Activated CD4-positive, alpha-beta T cell treated with anti-CD3 and anti-CD28 coated beads, Interleukin-2, Interleukin-6, amounts not matched to agents 100 ng/mL and 50 ng/mL, durations not matched to agents 16 hours and 8 hours (primary cell): Measurements from ENCODE around the gene NME4.

Experiments
- DNase-seq: peaks from one replicate; pipeline ENCODE4 v3.0.0-alpha.2; 2020

The NME4 gene

DNA sequence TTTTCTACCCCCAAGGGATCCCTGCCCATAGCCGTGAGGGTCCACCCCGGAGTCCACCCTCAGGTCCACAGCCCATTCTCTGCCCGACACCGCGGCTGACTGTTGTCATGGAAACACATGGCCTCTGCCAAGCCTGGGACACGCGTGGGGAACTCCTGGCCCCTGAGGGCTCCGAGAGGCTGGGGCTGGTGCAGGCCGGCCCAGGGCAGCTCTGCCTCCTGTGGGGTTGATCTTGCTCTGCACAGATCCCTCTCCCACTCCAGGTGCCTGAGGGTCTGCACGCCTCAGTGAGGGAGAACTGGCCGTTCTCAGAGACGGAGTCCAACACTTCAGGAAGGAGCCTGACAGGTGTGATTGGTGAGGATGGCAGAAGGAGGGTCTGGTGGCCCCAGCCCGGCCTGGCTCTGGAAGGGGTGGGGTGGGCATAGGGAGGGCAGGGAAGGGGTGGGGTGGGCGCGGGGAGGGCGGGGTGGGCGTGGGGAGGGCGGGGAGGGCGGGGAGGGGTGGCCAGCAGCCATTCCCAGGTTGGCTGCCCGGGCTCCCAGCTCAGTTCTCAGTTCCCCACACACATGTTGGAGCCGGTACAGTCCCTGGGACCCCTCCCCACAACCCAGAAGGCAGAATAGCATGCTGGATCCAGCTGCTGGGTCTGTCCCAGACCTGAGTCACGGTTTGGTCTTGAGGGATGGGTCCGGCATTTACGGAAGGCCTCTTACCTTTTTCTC, 33.1 kb upstream of the NME4 start:
- DNase-seq: no peak

- no peak for DNase-seq
These were observed 32.2 kb upstream of the NME4 start for GRCh38 chr16:364595-365491.

DNA sequence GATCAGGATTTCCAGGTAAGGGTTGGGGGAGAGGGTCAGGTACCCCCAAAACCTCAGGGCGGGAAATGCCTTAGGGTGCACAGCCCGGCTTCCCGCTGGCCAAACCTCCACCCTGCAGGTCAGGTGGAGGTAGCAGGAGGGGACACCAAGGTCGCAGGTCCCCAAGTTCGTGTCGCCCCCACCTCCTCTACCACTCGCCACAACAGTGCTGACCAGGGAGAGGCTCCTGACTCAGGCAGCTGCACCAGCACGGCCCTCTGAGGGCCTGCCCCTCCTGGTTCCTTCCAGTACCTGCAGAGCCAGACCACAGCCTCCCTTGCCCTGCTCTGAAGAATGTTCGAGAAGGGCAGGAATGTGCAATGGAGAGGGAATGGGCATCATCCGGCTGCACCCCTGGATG, 30.5 kb upstream of the NME4 start:
- DNase-seq: no peak

GRCh38 chr16:367333-367903, 29.6 kb upstream of the NME4 start:
- no peak for DNase-seq

GRCh38 chr16:368388-369158, 28.4 kb upstream of the NME4 start:
- no peak for DNase-seq

- DNase-seq: no peak
These were observed 27.6 kb upstream of the NME4 start for GRCh38 chr16:369275-369865.

DNA sequence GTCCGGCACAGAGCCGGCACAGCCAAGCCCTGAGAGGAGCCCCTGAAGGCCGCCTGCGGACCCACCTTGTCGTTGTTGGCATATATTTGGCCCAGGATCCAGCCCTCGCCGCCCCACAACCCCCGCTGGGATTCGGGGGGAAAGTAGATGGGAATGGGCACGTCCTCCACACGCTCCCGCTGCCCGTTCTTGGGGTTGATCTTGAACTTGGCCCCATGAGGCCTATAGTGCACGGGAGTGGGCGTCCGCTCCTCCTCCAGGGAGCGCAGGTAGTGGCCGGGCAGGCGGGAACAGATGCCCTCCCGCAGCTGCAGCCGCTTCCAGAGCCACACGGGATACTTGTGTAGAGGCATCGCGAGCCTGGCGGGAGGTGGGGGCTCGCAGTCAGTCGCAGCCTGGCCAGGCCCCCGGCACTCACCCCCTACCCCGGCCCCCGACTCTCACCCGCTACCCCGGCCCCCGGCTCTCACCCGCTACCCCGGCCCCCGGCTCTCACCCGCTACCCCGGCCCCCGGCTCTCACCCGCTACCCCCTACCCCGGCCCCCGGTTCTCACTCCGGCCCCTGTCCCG, 27.0 kb upstream of the NME4 start:
- DNase-seq: no peak

- DNase-seq: peak; percentile 96
These were observed 26.6 kb upstream of the NME4 start, which contains the start of gene MRPL28 for GRCh38 chr16:370443-370842. MRPL28 (minus strand) TSS chr16:370538; CDS start chr16:370218, 320 bp downstream.

- no peak for DNase-seq
These were observed 26.0 kb upstream of the NME4 start for GRCh38 chr16:370979-371514.

GRCh38 chr16:371515-372301, 25.3 kb upstream of the NME4 start:
- DNase-seq: no peak

DNA sequence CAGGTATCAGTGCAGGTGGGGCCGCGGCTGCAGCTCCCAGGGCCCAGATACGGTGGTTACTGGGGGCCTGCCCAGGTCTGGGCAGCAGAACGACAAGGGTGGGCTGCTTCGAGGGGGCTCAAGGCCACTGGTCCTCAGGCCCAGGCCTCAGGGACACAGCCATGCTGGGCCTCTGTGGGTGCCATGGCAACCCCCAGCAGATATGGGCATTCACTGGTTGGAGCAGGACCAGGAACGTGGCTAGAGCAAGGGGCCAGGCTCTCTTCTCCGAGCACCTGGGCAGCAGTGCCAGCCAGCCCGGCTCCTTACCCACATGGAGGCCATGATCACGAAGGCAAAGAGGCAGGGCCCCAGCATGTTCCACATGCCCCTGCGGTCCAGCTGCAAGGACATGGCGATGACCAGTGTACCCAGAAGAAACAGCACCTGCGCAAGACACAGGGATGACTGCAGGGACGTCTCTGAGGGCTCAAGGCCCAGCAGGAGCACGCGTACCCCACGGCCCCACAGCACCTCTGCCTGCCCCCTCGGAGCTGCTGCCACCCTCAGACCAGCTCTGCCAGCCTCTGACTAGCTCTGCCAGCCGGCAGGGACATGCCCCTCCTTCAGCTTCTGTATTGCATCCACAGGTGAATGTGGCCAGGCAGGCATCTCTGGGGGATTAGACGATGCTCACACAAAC, 24.6 kb upstream of the NME4 start:
- DNase-seq: no peak

DNA sequence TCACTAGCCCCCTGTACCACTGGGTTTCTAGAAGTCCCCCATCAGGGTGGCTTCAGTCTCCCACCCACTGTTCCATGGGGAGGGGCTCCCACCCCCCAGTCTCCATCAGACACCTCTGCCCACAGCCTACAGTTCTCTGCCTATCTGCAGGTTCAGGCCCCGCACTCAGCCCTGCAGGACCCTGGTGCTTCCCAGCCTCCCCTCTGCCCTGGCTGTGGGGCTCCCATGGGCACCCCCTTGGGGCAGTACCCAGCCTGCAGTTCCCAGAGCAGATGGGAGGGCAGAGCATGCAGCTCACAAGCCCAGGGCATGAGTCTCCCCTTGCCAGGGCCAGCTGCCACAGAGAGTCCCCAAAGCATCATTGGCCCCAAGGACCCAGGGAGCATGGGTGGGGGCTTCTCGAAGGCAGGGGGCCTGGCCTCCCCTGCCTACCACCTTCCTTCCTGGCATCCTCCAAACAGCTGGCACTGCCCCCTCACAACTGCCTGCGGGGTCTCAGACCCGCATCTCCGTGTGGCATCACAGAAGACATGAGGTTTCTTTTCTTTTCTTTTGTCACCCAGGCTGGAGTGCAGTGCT, 23.9 kb upstream of the NME4 start:
- no peak for DNase-seq

DNA sequence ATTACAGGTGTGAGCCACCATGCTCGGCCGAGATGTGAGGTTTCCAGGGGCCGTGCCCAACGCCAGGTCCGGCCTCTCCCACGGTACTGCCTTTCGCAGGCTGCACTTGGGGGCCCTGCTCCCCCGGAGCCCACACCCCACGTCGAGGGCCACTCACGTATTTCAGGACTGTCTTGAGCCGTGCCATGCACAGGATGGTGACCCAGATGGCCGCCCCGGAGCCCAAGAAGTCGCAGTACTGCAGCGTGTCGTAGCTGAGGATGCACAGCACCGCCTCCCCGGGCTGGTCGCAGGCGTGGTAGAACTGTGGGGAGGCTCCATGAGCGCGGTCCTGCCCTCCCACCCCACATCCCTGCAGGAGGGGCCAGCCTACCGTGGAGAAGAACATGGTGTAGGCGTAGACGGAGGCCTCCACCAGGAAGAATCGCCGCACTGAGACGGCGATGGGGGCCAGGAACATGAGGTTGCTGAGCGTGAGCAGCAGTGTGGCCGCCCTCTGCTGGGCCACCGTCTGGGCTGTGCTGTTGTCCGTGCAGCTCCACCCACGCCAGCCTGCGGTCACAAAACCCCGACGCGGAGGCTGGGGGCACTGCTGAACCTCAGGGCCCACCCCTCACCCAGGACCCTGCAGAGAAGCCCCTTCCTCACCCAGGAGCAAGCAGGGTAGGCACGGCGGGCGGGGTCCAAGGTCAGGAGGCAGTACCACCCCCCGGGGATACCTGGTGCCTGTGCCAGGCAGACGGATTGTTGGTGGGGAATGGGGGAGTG, 23.0 kb upstream of the NME4 start:
- DNase-seq: no peak

- no peak for DNase-seq
These were observed 22.4 kb upstream of the NME4 start for GRCh38 chr16:374616-374926.

DNA sequence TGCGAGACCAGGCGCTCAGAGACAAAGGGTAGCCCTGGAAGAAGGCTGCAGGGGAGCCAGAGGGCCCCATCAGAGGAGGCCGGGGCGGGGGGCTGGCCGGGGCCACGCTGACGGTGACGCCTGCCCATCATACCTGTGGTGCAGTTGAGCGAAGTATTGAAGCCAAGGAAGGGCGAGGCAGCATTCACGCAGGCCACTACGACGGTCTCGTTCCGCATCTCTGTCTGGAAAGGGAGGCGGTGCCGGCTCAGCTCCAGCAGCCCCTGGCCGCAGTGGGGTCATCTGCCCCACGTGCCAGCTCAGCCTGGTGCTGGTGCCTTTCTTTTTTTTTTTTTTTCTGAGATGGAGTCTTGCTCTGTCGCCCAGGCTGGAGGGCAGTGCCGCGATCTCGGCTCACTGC, 21.8 kb upstream of the NME4 start:
- no peak for DNase-seq

GRCh38 chr16:375927-376816, 20.8 kb upstream of the NME4 start:
- no peak for DNase-seq

DNA sequence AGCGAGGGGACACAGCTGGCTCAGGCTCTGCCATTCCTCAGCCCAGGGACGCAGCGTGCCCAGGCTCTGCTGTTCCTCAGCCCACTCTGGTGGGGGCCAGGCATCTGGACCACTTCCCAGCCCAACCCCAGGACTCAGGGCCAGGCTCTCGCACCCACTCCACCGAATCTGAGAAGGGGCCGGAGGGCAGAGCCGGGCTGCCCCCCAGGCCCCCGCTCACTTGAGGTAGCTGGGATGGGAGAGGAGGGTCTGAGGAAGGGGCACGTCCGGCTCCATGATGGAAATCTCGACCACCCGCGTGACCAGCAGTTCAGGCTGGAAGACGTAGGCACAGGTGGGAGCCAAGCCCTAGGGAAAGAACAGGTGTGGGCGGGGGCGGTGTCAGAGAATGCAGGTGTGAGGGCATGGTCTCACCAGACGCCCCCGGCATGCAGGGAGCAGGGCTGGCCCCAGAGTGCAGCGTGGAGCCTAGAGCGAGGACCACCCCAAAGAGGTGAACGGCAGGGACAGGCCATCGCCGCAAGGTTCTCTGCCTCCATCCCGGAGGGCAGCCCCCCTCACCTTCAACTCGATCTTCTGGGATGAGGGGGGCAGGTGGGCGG, 20.1 kb upstream of the NME4 start:
- DNase-seq: no peak

DNA sequence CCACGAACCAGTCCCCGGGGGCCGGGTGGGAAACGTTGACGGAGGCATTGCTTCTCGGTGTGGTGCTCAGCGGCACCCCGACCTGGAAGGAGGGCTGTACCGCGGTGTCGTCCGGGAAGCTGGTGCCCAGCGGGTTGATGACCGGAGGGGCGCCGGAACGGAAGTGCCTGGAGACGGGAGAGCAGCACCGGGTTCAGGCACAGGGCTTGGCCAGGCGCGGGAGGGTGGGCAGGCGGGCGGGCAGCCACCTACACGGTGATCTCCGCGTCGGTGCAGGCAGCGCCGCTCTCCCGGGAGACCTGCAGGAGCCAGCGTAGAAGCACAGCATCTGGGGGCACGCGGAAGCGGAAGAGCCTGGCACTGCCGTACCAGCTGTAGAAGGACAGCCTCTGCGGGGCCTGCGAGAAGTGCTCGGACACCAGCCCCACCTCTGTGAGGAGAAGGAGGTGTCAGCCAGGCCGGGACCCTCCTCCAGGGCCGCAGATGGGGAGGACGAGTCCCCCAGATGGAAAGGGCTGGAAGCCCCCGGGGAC, 19.5 kb upstream of the NME4 start:
- no peak for DNase-seq
